Panc1 (cell line): Measurements from ENCODE around the gene CFAP206. TPM values are rescaled to one million over a fixed set of nuclear protein-coding genes. Genes with fewer than 3 reads are reported as not detected.

ENCODE experiments used
- ATAC-seq: fragments of 200-7000 bp; cut with Tn5 transposase; 2 replicates; pipeline ENCODE4 v1.9.1; 2020; ENCODE audit warnings: mild to moderate bottlenecking, moderate library complexity
- BruUV-seq: library from RNA; stranded (reverse); fragments of 400-500 nt; replicated peaks from 2 replicates; lab custom pipeline; 2021; lab: Mats Ljungman, UMichigan
- CTCF ChIA-PET: fragments of 300-600 bp; sonication (Branson Sonifier 250); formaldehyde crosslinking; loops from one replicate; lab custom pipeline; 2022; ENCODE audit warnings: antibody characterized with exemption; lab: Charles Lee
- POLR2A ChIA-PET: fragments of 300-600 bp; sonication (Branson Sonifier 250); formaldehyde crosslinking; loops from one replicate; lab custom pipeline; 2022; ENCODE audit warnings: antibody characterized with exemption; lab: Charles Lee
- DNase-seq: peaks from one replicate; pipeline ENCODE4 v3.0.0-alpha.2; 2010; ENCODE audit warnings: low read depth, low spot score
- H3K27ac ChIP-seq: 2 replicates; pipeline ENCODE4 v1.5.1; 2011; ENCODE audit warnings: mild to moderate bottlenecking, low read length, inconsistent platforms
- H3K27me3 ChIP-seq: fragments of 200-500 bp; sonication (Bioruptor generic); 2 replicates; pipeline ENCODE4 v1.6.0; 2014; ENCODE audit warnings: low read length, inconsistent platforms; ENCODE audit not compliant: control insufficient read depth, insufficient read depth
- H3K36me3 ChIP-seq: fragments of 200-500 bp; sonication (Bioruptor generic); 2 replicates; pipeline ENCODE4 v1.5.1; 2014; ENCODE audit warnings: inconsistent platforms, mild to moderate bottlenecking, low read length, moderate library complexity; ENCODE audit not compliant: control insufficient read depth, insufficient read depth
- H3K4me1 ChIP-seq: 2 replicates; pipeline ENCODE4 v1.5.1; 2011; ENCODE audit warnings: inconsistent platforms, mild to moderate bottlenecking, low read length, moderate library complexity; ENCODE audit not compliant: control insufficient read depth, insufficient read depth
- H3K4me3 ChIP-seq, 2 experiments: 2 replicates each; pipeline ENCODE4 v1.5.1; 2011 to 2012; ENCODE audit warnings: low read depth in 2 of 2, low read length in 2 of 2, mild to moderate bottlenecking in 2 of 2, inconsistent platforms in 1 of 2, moderate library complexity in 1 of 2
- H3K9me3 ChIP-seq: fragments of 200-500 bp; sonication (Bioruptor generic); 2 replicates; pipeline ENCODE4 v1.5.1; 2014; ENCODE audit warnings: low read depth, mild to moderate bottlenecking, inconsistent platforms, low read length, moderate library complexity; ENCODE audit not compliant: control insufficient read depth, insufficient read depth
- CTCF ChIP-seq: fragments of 450-650 bp; IDR thresholded peaks from 2 replicates; pipeline ENCODE4 v1.5.1; 2017; ENCODE audit warnings: mild to moderate bottlenecking
- POLR2AphosphoS5 ChIP-seq: IDR thresholded peaks from 2 replicates; pipeline ENCODE4 v1.6.1; 2012; ENCODE audit warnings: mild to moderate bottlenecking, low read depth, low read length, moderate library complexity
- REST ChIP-seq, 2 experiments: IDR thresholded peaks; 2 replicates each; pipeline ENCODE4 v1.6.1; 2011 to 2012; ENCODE audit warnings: low read depth in 2 of 2, control low read depth in 1 of 2, low read length in 1 of 2, mild to moderate bottlenecking in 1 of 2, moderate library complexity in 1 of 2; ENCODE audit not compliant: insufficient read depth in 1 of 2
- SIN3A ChIP-seq: IDR thresholded peaks from 2 replicates; pipeline ENCODE4 v1.6.1; 2012; ENCODE audit warnings: low read depth, mild to moderate bottlenecking, low read length, moderate library complexity, borderline replicate concordance; ENCODE audit not compliant: insufficient read depth
- TCF7L2 ChIP-seq: IDR thresholded peaks from 2 replicates; pipeline ENCODE4 v1.6.1; 2011; ENCODE audit warnings: mild to moderate bottlenecking, low read depth, low read length, inconsistent platforms
- in situ Hi-C: cut with HindIII; loops from 2 replicates; pipeline ENCODE4 v1.10.0; 2016; ENCODE audit warnings: low sequenced_read_pairs, low pct_unique_long_range_greater_than_20kb
- intact Hi-C: fragments of 100-400 bp; cut with micrococcal nuclease; formaldehyde crosslinking; loops from one replicate; pipeline ENCODE4 v1.10.0; 2022; ENCODE audit not compliant: unreplicated experiment
- total RNA-seq: library from RNA; stranded (reverse); gene quantifications from one replicate; pipeline ENCODE4 v1.2.1, GENCODE V29; 2021; ENCODE audit not compliant: unreplicated experiment

CFAP206 gene
- total RNA-seq, 1 experiment from 2014 or later, result 2.4 TPM

- ChIA-PET POLR2A (interaction anchor here (0.7 kb wide), 1 partner anchor 23 kb away, joined by 4 read pairs; no protein-coding TSS in a partner anchor), CTCF (interaction anchor here (0.6 kb wide), 1 partner anchor 121 kb away, joined by 4 read pairs; no protein-coding TSS in a partner anchor)
- TF ChIP-seq POLR2AphosphoS5 (no peak), SIN3A (no peak), REST (IDR thresholded peaks at IDR 0.05; ENCODE audit: insufficient read depth in 1 of 2, low read depth in 2 of 2, low read length in 1 of 2) (no peak), CTCF (no peak), TCF7L2 (no peak)
- H3K4me1 ChIP-seq, result no peaks in the 10 kb centered on the region
- no peak overlapping the region for H3K4me3 ChIP-seq
- no peak overlapping the region for H3K27ac ChIP-seq
- no peaks in the 10 kb centered on the region for H3K9me3 ChIP-seq
- no TSS peak for BruUV-seq
- DNase-seq, result no peak
- H3K36me3 ChIP-seq, result no peaks in the 10 kb centered on the region; the same call in 1 of the 2 replicates
- in situ Hi-C loops, result no loop called here
- no peaks in the 10 kb centered on the region for H3K27me3 ChIP-seq
- ATAC-seq, result no peak
- intact Hi-C loops, result no loop called here
Measured at GRCh38 chr6:87382861-87383260, 24.9 kb upstream of the CFAP206 start.

- POLR2A ChIA-PET, result no interaction called here
- no TSS peak for BruUV-seq
- no peak for TF ChIP-seq REST (IDR thresholded peaks at IDR 0.05; ENCODE audit: insufficient read depth in 1 of 2, low read depth in 2 of 2, low read length in 1 of 2)
- TF ChIP-seq SIN3A, result no peak
- no peak for TF ChIP-seq CTCF
- TF ChIP-seq POLR2AphosphoS5, result no peak
- no peak for TF ChIP-seq TCF7L2
- intact Hi-C loops (no loop called here), in situ Hi-C loops (no loop called here)
- DNase-seq, result no peak
- CTCF ChIA-PET, result no interaction called here
- ATAC-seq, result no peak
- Histone ChIP-seq H3K4me3 (no peak overlapping the region), H3K27me3 (no peaks in the 10 kb centered on the region), H3K36me3 (no peaks in the 10 kb centered on the region; the same call in 1 of the 2 replicates), H3K4me1 (no peaks in the 10 kb centered on the region), H3K9me3 (no peaks in the 10 kb centered on the region), H3K27ac (no peak overlapping the region)
Measured at GRCh38 chr6:87384038-87384437, 23.7 kb upstream of the CFAP206 start.
